ENCODE measurements around the gene PRR12.

The PRR12 gene

GRCh38 chr19:49564616-49565045, 26.4 kb upstream of the PRR12 start:
- no peak for DNase-seq

- DNase-seq = no peak
These were observed 25.7 kb upstream of the PRR12 start for GRCh38 chr19:49565261-49565660.

- DNase-seq = no peak
These were observed 24.7 kb upstream of the PRR12 start for GRCh38 chr19:49566302-49566701.

GRCh38 chr19:49567861-49568441, 23.0 kb upstream of the PRR12 start:
- DNase-seq = no peak

GRCh38 chr19:49570138-49570856, 20.7 kb upstream of the PRR12 start:
- peak; percentile 71 for DNase-seq

GRCh38 chr19:49570997-49571676, 19.8 kb upstream of the PRR12 start:
- no peak for DNase-seq

- no peak for DNase-seq
These were observed 18.0 kb upstream of the PRR12 start for GRCh38 chr19:49573009-49573408.

- no peak for DNase-seq
These were observed 17.6 kb upstream of the PRR12 start for GRCh38 chr19:49573425-49573824.

GRCh38 chr19:49574206-49574755, 16.7 kb upstream of the PRR12 start:
- no peak for DNase-seq

- DNase-seq = no peak
These were observed 11.8 kb upstream of the PRR12 start for GRCh38 chr19:49579193-49579592.

GRCh38 chr19:49579947-49580263, 11.1 kb upstream of the PRR12 start:
- DNase-seq = no peak

GRCh38 chr19:49580264-49581006, 10.5 kb upstream of the PRR12 start, which contains the start of gene NOSIP:
TSS of gene NOSIP (minus strand) at chr19:49580556. CDS start at chr19:49560691, 19,865 bp downstream.
- peak; percentile 95 for DNase-seq

GRCh38 chr19:49581007-49581508, 9.9 kb upstream of the PRR12 start, which contains the start of gene PRRG2:
TSS of gene PRRG2 (plus strand) at chr19:49581316. CDS start at chr19:49583220, 1,904 bp downstream.
- no peak for DNase-seq

- DNase-seq = no peak
These were observed 7.7 kb upstream of the PRR12 start for GRCh38 chr19:49583239-49583638.

- DNase-seq = no peak
These were observed 6.0 kb upstream of the PRR12 start for GRCh38 chr19:49585023-49585422.

GRCh38 chr19:49587227-49587626, 3.8 kb upstream of the PRR12 start:
- DNase-seq = no peak

- DNase-seq = no peak
These were observed 2.4 kb upstream of the PRR12 start for GRCh38 chr19:49588365-49589122.

- DNase-seq = no peak
These were observed 1.5 kb upstream of the PRR12 start for GRCh38 chr19:49589502-49589905.

GRCh38 chr19:49590071-49590970, 661 bp upstream of the PRR12 start:
- peak; percentile 95 for DNase-seq

- peak; percentile 22 for DNase-seq
These were observed 926 bp downstream of the PRR12 start for GRCh38 chr19:49591731-49592485.

All from NCI-H2029 (cell line).